Neutrophil (primary cell): Measurements from ENCODE around the gene FCER1G.
A peak's percentile ranks its signal among the peaks of the same experiment; 100 is the strongest.

Experiments
- H3K27ac ChIP-seq: fragments of 200-600 bp; sonication (generic); 2 replicates; pipeline ENCODE4 v1.5.1; 2016; ENCODE audit warnings: mild to moderate bottlenecking, moderate library complexity
- H3K27me3 ChIP-seq: fragments of 200-600 bp; sonication (generic); 2 replicates; pipeline ENCODE4 v1.6.0; 2016; ENCODE audit warnings: mild to moderate bottlenecking
- H3K36me3 ChIP-seq: fragments of 200-600 bp; sonication (generic); 2 replicates; pipeline ENCODE4 v1.5.1; 2017
- H3K4me1 ChIP-seq, 2 experiments: fragments of 200-600 bp in 1 of 2; sonication (generic) in 1 of 2; 1 replicate in 1 of 2; 2 replicates in 1 of 2; pipeline versions ENCODE4 v1.5.1 to v1.6.1; 2013 to 2016; ENCODE audit warnings: low read depth in 1 of 2, low read length in 1 of 2, mild to moderate bottlenecking in 1 of 2, moderate library complexity in 1 of 2; ENCODE audit not compliant: control insufficient read depth in 1 of 2, insufficient read depth in 1 of 2
- H3K4me3 ChIP-seq, 2 experiments: fragments of 200-600 bp in 1 of 2; sonication (generic) in 1 of 2; 1 replicate in 1 of 2; 2 replicates in 1 of 2; pipeline ENCODE4 v1.5.1; 2013 to 2016; ENCODE audit warnings: low read depth in 1 of 2, low read length in 1 of 2, mild to moderate bottlenecking in 1 of 2, moderate library complexity in 1 of 2
- H3K9me3 ChIP-seq: fragments of 200-600 bp; sonication (generic); 2 replicates; pipeline ENCODE4 v1.5.1; 2016
- CTCF ChIP-seq: fragments of 200-600 bp; sonication (generic); IDR thresholded peaks from 2 replicates; pipeline ENCODE4 v1.5.1; 2016; ENCODE audit warnings: antibody characterized with exemption

Gene FCER1G

GRCh38 chr1:161175771-161176453, 39.2 kb upstream of the FCER1G start:
- H3K36me3 ChIP-seq, result peaks cover 38% of the 10 kb centered on the region
- TF ChIP-seq CTCF, result no peak
- no peaks in the 10 kb centered on the region for H3K27me3 ChIP-seq
- H3K4me3 ChIP-seq, result peak overlapping the region in 1 of 2 experiments; percentile 92
- peaks cover 16 to 22% of the 10 kb centered on the region in 2 experiments for H3K4me1 ChIP-seq
- H3K9me3 ChIP-seq, result no peaks in the 10 kb centered on the region
- H3K27ac ChIP-seq, result no peak overlapping the region

GRCh38 chr1:161176468-161177111, 38.5 kb upstream of the FCER1G start:
- TF ChIP-seq CTCF, result no peak
- peaks cover 16 to 22% of the 10 kb centered on the region in 2 experiments for H3K4me1 ChIP-seq
- H3K9me3 ChIP-seq, result no peaks in the 10 kb centered on the region
- peak overlapping the region; percentile 78 for H3K27ac ChIP-seq
- no peaks in the 10 kb centered on the region for H3K27me3 ChIP-seq
- peak overlapping the region; percentile 82 to 92 for H3K4me3 ChIP-seq
- H3K36me3 ChIP-seq, result peaks cover 31% of the 10 kb centered on the region

GRCh38 chr1:161177112-161177935, 37.8 kb upstream of the FCER1G start, which contains the start of gene B4GALT3:
B4GALT3 (minus strand) TSS chr1:161177507; CDS start chr1:161176060, 1,447 bp downstream.
- H3K27me3 ChIP-seq, result no peaks in the 10 kb centered on the region
- TF ChIP-seq CTCF, result no peak
- peaks cover 19 to 22% of the 10 kb centered on the region in 2 experiments for H3K4me1 ChIP-seq
- peak within 1 kb of the TSS; percentile 82 to 92 for H3K4me3 ChIP-seq
- no peaks in the 10 kb centered on the region for H3K9me3 ChIP-seq
- peaks cover 24% of the 10 kb centered on the region for H3K36me3 ChIP-seq
- H3K27ac ChIP-seq, result peak within 1 kb of the TSS; percentile 78

GRCh38 chr1:161177936-161178244, 37.2 kb upstream of the FCER1G start:
- no peak for TF ChIP-seq CTCF
- Histone ChIP-seq H3K4me1 (peaks cover 19 to 22% of the 10 kb centered on the region in 2 experiments), H3K9me3 (no peaks in the 10 kb centered on the region), H3K27ac (peak overlapping the region; percentile 78), H3K4me3 (peak overlapping the region; percentile 82 to 92), H3K36me3 (peaks cover 19% of the 10 kb centered on the region), H3K27me3 (no peaks in the 10 kb centered on the region)

- H3K4me1 ChIP-seq, result peaks cover 26 to 27% of the 10 kb centered on the region in 2 experiments
- no peaks in the 10 kb centered on the region for H3K27me3 ChIP-seq
- no peak overlapping the region for H3K27ac ChIP-seq
- H3K36me3 ChIP-seq, result peaks cover 4% of the 10 kb centered on the region
- no peak for TF ChIP-seq CTCF
- H3K4me3 ChIP-seq, result no peak overlapping the region
- no peaks in the 10 kb centered on the region for H3K9me3 ChIP-seq
Observed at GRCh38 chr1:161179698-161180097, 35.4 kb upstream of the FCER1G start.
